AG08395 (cell line): ENCODE results near the gene MSH2.
A peak's percentile ranks its signal among the peaks of the same experiment; 100 is the strongest.
"Not testable (repeated sequence)": the region's sequence is repeated elsewhere in the genome, so short reads cannot be mapped to it uniquely, and the experiment has no call there.

Experiments used
- DNase-seq: peaks from one replicate; pipeline ENCODE4 v3.0.0; 2012; ENCODE audit warnings: mixed read lengths, low spot score

MSH2 gene

DNA sequence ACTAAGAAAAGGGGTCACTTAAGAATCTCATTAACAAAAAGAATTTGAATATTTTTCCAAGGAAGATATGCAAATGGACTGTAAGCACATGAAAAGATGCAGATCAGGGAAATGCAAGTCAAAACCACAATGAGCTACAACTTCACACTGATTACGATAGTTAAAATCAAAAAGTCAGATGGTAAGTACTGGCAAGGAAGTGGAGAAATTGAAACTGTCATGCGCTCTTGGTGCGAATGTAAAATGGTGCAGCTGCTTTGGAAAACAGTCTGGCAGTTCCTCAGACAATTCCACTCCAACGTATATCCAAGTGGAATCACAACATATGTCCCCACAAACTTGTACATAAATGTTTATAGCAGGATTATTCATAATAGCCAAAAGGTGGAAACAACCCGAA lies 81.4 kb downstream of the MSH2 start:
- DNase-seq, result no peak

DNA sequence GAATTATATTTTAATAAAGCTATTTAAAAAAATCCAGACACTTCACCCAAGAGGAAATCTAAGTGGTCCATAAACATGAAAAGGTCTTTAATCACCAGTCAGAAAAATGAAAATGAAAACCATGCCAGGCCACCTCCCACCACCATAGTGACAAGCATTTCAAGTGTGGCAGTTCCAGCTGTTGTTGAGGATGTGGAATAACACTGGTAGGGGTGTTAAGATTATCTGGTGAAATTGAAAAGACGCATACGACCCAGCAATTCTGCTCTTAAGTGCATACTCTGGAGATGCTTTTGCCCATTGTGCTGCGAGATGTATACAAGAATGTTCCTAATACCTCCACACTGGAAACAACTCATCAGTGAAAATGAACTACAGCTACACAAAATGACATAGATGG lies 82.2 kb downstream of the MSH2 start:
- DNase-seq, result no peak

DNA sequence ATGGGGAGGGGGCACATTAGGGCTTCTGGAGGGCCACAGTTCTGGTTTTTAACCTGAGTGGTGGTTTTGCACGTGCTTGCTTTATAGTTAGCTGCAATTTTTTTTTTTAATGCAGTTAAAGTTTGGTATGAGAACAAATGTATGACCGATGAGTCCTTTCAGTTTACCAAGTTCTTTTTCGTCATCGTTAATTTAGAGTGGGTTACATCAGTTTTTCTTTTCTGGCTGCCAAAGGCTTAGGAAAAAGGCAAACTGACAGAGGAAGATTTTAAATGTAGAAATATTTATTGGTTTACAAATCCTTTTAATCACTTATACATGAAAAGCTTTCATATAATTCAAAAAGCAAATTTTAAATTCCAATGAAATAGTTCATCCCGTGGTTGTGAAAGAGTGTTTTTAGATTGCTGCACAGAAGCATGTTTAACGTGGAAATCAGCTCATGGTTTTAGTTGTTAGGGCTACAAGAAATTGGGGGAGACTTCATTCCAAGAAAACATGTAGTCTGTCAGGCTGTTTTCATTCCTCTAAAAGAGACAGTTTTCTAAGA lies 82.9 kb downstream of the MSH2 start:
- DNase-seq, result no peak

DNA sequence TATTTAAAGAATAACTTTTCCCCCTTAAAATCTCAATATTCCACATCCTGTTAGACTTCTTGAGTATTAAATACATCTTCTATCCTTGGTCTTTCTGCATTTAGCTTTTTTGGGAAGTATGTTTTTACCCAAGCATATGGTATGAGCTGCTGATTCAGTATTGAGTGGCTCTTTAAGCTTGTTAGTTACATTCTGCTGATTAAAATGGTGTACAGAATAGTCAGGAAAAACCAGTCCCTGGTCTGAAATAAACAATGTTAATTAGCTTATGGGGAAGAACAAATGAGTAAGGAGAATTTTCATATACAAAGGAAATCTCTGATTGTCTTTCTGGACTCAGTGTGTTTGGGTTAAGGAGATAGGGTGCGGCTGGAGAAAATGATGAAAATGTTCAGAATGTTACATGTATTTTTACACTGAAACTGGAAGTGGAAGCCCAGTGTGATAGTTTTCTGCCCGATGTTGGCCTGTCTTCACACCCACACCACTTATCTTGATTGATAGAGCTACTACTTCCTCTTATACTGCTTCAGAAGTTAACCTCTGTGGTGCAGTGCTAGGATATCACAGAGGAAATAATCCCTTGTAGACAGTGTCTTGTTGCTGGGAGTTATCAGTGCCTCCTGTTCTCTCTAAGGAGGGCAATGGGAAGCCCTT lies 84.0 kb downstream of the MSH2 start:
- DNase-seq, result no peak

DNA sequence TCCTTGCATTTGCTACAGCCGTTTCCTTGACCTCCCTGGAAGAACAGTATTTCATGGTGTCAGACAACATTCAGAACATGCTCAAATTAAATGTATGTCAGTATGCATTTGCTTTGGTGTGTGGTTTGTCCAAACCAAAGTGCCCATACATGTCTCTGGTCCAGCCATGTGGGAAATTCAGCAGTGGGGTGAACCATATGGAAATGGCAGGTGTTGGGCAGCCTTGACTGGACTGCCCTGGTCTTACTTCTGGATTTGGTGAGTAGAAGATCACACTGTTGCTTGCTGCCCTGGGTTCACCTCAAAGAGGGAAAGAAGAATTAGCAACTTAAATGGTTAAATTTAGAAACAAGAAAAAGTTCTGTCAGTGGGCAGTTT lies 84.5 kb downstream of the MSH2 start:
- no peak for DNase-seq

DNA sequence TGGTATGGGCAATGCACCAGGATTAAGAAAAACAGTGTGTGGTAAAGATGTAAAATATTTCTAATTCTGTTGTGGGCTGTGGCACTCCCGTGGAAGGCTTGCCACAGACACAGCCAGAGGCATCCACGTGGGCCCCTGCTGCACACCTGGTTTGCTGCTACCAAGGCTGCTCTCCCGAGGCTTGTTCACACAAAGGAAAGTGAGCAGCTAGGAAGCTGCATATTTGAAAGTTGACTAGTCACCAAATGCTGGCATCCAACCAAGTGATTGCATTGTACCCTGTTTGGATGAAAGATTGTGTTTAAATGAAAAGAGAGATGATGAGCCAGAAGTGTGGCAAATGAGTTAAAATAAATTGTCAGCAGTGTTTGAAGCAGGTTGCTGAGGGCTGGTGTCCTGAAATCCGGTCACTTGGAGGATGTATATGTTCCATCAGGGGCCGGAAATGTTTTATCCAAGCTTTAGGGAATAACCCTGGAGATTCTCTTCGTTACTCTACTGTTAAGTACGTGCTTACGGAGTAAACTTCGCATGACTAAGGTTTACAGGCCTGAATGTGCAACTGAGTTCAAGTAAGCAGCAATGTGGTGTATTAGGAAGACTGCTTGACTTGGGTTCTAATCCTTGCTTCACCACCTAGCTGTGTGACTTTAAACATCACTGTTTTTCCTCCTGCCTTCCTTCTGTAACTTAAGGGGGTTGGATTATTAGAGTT lies 86.1 kb downstream of the MSH2 start:
- DNase-seq, result peak; percentile 56

DNA sequence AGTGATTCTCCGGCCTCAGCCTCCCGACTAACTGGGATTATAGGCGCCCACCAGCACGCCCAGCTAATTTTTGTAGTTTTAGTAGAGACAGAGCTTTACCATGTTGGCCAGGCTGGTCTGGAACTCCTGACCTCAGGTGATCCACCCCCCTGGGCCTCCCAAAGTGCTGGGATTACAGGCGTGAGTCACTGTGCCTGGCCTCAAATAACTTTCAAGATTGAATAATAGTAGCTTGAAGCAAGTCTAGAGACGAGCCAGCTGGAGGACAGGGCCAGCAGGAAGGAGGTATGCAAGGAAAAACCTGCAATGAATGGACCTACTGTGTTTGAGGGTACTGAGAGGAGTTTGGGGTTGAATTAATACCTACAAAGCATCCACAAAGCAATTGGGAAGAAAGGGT lies 87.5 kb downstream of the MSH2 start:
- DNase-seq, result no peak

DNA sequence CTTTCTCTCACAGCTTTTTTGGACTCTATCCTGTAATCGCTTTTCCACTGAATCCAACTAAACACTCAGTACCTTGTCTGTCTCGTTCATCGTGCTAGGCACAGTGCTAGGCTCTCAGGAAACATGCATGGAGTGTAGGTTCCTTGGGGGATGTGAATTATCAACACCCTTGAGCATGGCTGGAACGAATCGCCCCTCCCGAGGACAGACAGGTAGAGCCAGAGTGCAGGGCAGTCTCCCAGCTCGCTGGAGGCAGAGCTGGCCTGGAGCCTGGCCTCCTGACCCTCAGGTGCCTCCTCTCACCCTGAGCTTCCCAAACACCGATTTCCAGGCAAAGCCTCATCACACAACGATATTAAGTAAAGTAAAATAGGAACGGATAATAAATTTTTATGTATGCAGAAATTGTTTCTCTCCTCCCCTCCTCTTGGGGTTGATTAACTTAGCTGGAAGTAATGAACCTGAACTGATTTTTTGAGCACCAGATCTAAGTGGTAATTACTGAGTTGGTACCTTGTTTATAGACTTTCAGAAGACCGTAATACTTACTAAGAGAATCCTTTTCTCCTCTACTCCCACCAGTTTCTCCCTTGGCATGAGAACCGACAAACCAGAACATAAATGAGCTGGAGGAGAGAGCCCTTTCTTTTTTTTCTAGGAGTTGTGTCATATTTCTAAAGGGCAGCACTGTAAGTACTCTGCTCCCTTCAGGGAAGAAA lies 90.5 kb downstream of the MSH2 start:
- no peak for DNase-seq

DNA sequence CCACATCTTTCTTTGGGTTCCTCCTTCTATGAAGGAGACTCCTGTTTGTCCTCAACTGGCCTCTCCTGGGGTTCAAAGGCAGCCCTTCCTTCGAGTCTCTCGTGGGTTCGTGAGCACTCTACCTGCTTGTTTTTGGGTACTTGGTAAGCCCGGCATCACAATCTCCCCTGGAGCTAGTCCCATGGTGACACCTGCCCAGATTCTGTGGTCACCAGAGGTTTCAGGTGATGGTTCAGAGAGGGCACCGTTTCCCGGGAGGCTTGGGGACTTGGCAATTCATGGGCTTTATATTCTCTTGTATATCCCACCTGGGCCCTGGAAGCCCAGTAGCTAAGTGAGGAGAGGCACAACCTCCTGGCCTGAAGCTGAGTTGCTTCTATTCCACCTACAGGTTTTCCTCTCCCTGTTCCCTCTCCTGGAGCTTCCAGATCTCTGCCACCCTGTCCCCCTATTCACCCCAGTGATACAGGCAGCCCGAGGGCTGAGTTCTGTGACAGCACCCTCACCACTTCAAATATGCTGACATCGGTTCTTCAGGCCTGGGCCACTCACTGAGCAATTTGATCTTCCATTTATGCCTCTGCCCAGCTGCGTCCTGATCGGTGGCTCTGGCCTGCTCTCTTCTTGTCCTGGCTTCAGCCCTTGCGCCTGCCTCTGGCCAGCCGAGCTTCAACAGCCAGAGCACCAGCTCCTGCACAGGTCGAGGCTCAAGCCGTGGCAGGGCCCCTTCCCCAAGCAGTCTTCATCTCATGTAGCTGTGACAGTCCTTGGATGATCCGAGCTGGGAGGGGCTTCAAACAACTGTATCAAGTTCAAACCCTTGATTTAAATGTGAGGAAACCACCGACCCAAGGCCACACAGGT lies 91.5 kb downstream of the MSH2 start:
- no peak for DNase-seq

DNA sequence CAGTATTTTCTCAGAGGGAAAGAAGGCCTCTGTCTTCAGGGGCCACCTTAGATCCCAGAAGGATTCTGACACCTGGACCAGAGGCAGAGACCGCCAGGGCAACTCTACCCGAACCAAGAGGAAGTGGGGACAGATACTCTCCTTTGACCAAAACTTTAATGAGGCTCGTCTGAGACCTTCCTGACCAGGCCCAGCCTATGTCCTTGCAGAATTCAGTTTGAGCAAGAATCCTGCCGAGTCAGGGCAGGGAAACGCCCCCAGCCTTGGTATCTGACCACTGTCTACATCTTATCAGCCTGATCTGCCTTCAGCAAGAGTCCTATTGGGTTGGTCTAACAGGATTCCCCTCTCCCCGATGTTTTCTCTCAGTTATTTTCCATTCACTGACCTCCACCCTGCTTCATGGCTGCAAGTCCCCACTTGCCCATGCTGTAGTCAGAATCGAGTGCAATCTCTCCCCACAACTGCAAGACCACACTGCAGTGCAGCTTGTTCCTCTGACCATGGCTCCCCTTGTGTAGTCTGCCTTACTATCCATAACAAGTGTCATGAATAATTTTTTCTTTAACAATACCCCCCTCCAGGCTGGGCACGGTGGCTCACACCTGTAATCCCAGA lies 95.0 kb downstream of the MSH2 start:
- no peak for DNase-seq

DNA sequence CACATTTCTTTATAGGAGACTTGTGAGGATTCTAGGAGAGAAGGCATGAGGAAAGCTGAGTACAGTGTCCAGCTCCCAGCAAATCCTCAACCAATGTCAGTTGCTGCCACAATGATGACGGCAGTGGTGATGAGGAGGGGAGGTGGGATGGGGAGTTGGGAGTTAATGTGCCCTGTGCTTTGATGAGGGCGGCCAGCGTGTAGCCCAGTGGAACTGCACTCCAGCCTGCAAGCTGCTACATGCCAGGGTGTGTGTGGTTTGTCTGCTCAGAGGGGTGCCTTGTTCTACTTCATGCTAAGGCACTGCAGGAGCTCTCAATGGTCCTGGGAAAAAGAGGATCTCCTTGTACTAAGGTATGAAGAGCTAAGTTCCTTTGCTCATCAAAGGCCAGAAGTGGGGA lies 96.1 kb downstream of the MSH2 start:
- no peak for DNase-seq

DNA sequence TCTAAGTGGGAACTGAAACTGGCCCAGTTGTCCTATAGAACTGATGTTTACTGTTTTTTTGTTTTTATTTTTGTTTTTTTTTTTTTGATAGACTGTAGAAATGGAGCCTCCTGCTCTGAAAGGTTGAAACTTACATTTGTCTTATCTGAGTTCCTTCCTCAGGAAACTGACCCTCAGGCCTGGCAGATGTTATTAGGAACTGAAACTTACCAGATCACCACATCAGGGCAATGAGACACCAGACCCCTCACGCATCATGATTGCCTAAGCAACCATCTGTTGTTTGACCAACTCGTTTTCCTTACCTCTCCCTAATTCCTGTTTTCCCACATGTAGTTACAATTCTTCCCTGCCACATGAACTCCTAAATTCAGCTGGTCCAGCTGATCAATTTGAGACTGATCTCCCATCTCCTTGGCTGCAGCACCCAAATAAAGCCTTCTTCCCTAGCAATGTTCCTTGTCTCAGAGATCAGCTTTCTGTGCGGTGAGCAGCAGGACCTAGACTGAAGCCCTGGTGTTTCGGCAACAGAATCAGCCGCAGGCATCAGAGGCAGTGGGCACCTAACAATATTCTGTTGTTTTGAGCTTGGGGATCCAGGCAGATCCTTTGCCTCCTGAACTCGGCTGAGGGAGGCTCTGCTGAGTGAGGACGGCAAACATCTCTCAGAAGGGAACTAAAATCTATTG lies 96.8 kb downstream of the MSH2 start:
- DNase-seq, result no peak

DNA sequence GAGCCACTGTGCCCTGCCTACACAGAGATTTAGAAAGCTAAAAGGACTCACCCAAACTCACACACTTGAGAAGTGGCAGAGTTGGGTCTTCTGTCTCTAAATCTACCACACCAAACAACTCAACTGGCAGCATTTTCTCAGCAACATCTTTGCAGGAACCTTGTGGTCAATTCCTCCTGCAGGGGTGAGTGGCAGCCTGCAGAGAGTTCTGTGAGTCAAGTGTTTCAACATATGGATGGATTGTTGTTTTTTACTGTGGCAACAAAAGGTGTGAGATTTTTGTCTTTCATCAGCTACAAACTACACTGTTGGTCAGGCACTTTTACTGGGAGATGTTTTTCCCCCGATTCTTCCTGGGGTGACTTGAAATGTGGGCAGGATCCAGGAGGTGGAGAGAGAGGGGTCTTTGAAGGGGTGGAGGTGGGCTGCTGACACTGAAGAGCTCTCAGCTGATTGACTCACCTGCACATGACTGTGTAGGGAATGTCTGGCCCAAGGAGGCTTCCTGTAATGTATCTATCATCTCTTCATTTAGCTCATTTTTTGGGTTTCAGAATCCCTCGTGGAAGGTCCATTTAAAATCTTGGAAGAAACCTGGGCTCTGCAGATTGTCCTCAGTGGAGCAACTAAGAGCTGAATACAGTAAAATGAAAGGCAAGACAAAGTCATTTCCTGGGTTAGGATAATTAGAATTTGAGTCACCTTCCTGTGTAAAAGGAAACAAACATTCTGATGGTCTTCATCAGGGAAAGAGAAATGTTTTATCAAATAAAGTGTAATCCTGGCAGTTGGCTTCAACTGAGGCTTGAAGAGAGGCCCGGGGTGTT lies 98.6 kb downstream of the MSH2 start:
- peak; percentile 33 for DNase-seq

DNA sequence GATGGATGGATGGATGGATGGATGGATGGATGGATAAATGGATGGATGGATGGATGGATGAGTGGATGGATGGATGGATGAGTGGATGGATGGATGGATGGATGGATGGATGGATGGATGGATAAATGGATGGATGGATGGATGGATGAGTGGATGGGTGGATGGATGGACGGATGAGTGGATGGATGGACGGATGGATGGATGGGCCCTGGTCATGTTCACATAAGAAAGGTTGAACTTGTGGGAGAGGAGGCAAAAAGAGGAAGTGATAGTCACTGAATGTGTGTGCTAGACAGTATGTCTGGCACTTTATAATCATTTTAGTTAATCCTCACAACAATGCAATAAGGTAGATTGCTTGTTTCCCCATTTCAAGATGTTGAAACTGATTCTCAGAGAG lies 99.5 kb downstream of the MSH2 start:
- not testable (repeated sequence) for DNase-seq

DNA sequence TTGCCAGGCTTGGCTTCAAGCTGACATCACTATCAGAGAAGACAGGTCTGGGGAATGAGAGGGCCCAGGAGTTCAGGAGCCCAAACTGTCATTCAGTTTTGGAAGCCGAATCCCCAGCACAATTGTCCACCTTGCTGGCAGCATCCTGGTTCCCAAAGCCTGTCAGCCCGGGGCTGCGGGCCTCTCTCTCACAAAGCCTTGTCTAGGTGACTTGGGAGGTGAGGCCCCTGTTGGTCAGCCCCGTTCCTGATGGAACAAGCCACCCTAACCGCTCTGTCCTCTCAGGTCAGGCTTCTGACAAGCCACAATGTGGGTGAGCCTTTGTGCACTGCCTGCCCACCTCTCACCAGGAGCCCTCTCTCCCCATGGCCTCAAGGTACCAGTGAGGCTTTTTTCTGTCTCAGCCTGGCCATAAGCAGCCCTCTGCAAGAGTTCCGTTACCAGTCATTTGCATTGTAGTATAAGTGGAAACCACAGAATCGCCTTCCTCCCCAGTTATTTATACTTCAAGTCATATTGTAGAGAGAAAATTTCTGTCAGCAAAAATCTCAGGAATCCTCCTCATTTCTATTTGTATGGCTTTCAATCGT lies 100.6 kb downstream of the MSH2 start:
- DNase-seq, result no peak

DNA sequence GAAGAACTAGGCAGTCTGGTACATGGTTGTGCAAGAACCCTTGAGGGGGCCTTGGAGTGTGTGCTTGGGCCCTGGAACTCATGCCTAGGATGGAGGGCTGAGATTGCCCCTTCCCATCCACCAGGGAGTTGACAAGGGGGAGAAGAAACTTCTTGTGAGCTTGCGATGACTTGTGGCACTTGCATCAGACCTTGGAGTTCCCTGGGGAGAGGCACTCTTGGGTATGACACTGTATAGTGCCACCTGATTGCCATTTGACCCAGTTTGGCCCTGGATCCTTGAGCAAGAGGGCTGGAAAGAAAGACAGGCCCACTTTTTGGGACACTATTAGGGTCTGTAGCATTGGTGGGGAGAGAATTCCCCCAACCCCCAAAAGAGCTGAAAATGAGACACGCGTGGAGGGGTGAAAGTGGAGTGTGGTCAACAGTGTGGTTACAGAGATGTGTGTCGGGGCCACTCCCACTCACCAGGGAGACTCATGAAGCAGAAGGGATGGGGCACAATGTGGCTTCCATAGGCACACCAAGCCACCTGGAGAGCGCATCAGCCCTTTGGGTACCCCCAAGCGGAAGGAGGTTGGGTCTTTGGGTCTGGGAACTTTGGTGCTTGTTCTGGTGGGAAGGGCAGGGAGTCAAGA lies 101.3 kb downstream of the MSH2 start:
- no peak for DNase-seq

DNA sequence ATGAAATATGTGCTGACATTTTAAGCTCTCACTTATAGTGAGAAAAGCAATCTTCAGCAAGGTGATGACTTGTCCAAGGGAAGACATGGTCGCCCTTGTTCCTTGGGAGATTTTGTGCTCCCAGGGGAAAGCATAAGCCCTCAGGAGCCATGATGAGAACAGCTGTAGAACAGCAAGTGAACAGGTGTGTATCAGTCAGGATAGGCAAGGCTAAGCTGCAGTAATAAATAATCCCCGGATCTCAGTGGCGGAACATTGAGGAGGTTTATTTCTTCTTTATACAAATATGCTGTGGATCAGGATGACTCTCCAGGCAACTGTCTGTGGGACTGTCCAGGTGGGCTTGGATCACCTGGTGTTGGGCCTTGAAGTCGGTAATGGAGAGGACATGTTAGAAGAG lies 103.1 kb downstream of the MSH2 start:
- DNase-seq, result no peak

DNA sequence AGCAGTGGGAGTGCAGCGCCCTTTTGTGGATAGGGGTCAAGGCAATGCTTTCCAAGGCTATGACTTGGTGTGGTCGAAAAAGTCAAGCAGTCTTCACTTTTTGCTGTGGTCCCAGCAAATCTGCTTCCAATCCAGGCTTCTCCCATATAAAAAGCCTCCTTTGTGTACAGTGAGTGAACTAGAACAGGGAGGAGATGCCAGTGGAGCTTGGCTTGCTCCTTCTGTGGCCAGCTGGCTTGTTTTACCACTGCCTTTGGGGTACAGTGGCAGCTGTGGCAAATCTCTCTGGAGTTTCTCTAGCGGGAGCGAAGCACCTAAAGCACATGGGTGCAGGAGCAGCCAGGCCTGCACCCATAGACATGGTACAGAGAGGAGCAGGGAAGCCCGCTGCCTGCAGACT lies 103.5 kb downstream of the MSH2 start:
- DNase-seq, result no peak

DNA sequence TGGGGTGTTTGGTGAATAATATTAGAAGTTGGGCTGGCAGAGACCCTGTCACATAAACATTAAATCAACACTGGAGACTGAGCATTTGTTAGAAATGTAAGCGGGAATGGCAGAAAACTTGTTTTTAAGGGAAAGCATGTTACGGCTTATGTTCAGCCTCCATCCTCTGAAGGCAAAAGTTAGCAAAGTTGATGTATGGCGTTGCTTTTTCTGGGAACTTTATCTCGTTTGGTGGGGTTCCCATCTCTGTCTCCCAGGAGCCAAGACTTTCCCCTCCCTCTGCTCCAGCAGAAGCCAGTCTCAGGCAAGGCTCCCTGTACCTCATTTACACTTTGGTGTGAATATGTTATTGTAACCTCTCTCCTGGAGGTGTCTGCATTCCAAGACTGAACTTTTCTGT lies 105.1 kb downstream of the MSH2 start:
- no peak for DNase-seq
